Measurements from ENCODE around the gene DBN1. TPM values are rescaled to one million over a fixed set of nuclear protein-coding genes. Genes with fewer than 3 reads are reported as not detected.
A peak's percentile ranks its signal among the peaks of the same experiment; 100 is the strongest.

DBN1 gene
- total RNA-seq, 1 donor from 2014 or later = 21.8 TPM

GRCh38 chr5:177515580-177515979 is 42.1 kb upstream of the DBN1 start:
- Histone ChIP-seq H3K27ac (replicated peaks) (no peak overlapping the region), H3K4me1 (peaks cover 37% of the 10 kb centered on the region), H3K27me3 (ENCODE audit: low read depth) (no peaks in the 10 kb centered on the region), H3K36me3 (peaks cover 69% of the 10 kb centered on the region), H3K9me3 (replicated peaks) (no peaks in the 10 kb centered on the region), H3K4me3 (peak overlapping the region; percentile 96)
- DNase-seq = no peak
- intact Hi-C loops (cut with micrococcal nuclease) = no loop called here
- TF ChIP-seq CTCF (IDR thresholded peaks at IDR 0.05; ENCODE audit: borderline replicate concordance) = no peak

- DNase-seq = no peak
- Histone ChIP-seq H3K4me3 (no peak overlapping the region), H3K36me3 (peaks cover 59% of the 10 kb centered on the region), H3K27ac (replicated peaks) (no peak overlapping the region), H3K9me3 (replicated peaks) (no peaks in the 10 kb centered on the region), H3K4me1 (peaks cover 44% of the 10 kb centered on the region), H3K27me3 (ENCODE audit: low read depth) (no peaks in the 10 kb centered on the region)
- intact Hi-C loops (cut with micrococcal nuclease) = no loop called here
- TF ChIP-seq CTCF (IDR thresholded peaks at IDR 0.05; ENCODE audit: borderline replicate concordance) = no peak
Observed at GRCh38 chr5:177514541-177514940, 41.1 kb upstream of the DBN1 start.

- intact Hi-C loops (cut with micrococcal nuclease) = no loop called here
- peaks cover 53% of the 10 kb centered on the region for H3K36me3 ChIP-seq
- no peak for DNase-seq
Observed at GRCh38 chr5:177513500-177513899, 40.1 kb upstream of the DBN1 start.

GRCh38 chr5:177512736-177513380 is 39.4 kb upstream of the DBN1 start:
- Histone ChIP-seq H3K4me1 (peaks cover 42% of the 10 kb centered on the region), H3K4me3 (no peak overlapping the region), H3K9me3 (replicated peaks) (no peaks in the 10 kb centered on the region), H3K27ac (replicated peaks) (no peak overlapping the region), H3K27me3 (ENCODE audit: low read depth) (no peaks in the 10 kb centered on the region), H3K36me3 (peaks cover 53% of the 10 kb centered on the region)
- no peak for DNase-seq
- intact Hi-C loops (cut with micrococcal nuclease) = no loop called here
- no peak for TF ChIP-seq CTCF (IDR thresholded peaks at IDR 0.05; ENCODE audit: borderline replicate concordance)

More at GRCh38 chr5:177513500-177513899, 40.1 kb upstream of the DBN1 start:
- no peak for TF ChIP-seq CTCF (IDR thresholded peaks at IDR 0.05; ENCODE audit: borderline replicate concordance)
- Histone ChIP-seq H3K4me1 (peaks cover 42% of the 10 kb centered on the region), H3K4me3 (no peak overlapping the region), H3K27me3 (ENCODE audit: low read depth) (no peaks in the 10 kb centered on the region), H3K27ac (replicated peaks) (no peak overlapping the region), H3K9me3 (replicated peaks) (no peaks in the 10 kb centered on the region)

GRCh38 chr5:177511796-177512675 is 38.6 kb upstream of the DBN1 start:
- H3K27ac ChIP-seq (replicated peaks) = no peak overlapping the region

More at GRCh38 chr5:177511796-177512675, 38.6 kb upstream of the DBN1 start:
- H3K9me3 ChIP-seq (replicated peaks) = no peaks in the 10 kb centered on the region
- H3K4me1 ChIP-seq = peaks cover 36% of the 10 kb centered on the region
- H3K27me3 ChIP-seq (ENCODE audit: low read depth) = no peaks in the 10 kb centered on the region
- DNase-seq = no peak
- TF ChIP-seq CTCF (IDR thresholded peaks at IDR 0.05; ENCODE audit: borderline replicate concordance) = no peak
- H3K36me3 ChIP-seq = peaks cover 53% of the 10 kb centered on the region
- intact Hi-C loops (cut with micrococcal nuclease) = no loop called here
- no peak overlapping the region for H3K4me3 ChIP-seq
